Sigmoid colon (tissue), 4 donors: ENCODE data around the gene GUK1.

ENCODE experiments used
- CTCF ChIP-seq, 4 experiments: fragments of 450-650 bp in 3 of 4; fragments of 200-600 bp in 1 of 4; IDR thresholded peaks; one replicate each; pipeline ENCODE4 v1.5.1; 2016 to 2019; ENCODE audit warnings: antibody characterized with exemption in 4 of 4, mild to moderate bottlenecking in 3 of 4, moderate library complexity in 2 of 4
- EP300 ChIP-seq, 4 donors: sonication (generic); formaldehyde crosslinking; IDR thresholded peaks; one replicate each; pipeline ENCODE4 v1.6.1; 2017; ENCODE audit warnings: antibody characterized with exemption in 4 of 4

DNA sequence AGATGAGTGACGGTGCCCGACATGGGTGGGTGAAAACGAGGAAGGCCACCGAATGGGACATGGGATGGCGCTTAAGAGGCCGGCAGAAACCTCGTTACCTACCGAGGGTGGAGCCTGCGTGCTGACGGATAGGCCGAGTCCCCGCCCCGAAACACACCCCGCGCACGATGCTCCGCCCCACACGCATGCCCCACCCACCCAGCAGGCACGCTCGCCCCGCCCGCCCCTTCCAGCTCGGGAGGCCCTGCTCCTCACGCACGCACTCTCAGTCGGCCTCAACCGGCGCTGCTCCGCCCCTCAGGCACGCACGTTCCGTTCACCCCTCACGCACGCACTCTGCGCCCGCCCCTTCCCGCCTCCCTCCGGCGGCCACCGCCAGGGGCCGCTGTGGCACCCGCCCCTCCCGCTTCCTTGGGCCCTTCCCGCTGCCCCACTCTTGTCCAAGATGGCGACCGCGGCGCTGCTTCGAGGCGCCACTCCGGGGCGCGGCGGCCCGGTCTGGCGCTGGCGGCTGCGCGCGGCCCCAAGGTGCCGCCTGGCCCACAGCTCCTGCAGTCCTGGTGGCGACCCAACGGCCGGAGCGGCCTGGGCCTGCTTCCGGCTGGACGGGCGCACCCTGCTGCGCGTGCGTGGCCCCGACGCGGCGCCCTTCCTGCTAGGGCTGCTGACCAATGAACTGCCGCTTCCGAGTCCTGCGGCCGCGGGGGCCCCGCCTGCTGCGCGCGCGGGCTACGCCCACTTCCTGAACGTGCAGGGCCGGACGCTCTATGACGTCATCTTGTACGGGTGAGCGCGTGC, 25.5 kb downstream of the GUK1 start, which contains the start of gene IBA57:
- TF ChIP-seq CTCF (IDR thresholded peaks at IDR 0.05) = peak; percentile 64 to 92 (median 80)
- TF ChIP-seq EP300 (IDR thresholded peaks at IDR 0.05) = peak in 2 of 4 donors; percentile 84 to 99
